H1 (cell line): ENCODE data around the gene SLC26A4. TPM values are rescaled to one million over a fixed set of nuclear protein-coding genes. Genes with fewer than 3 reads are reported as not detected.

ENCODE experiments used
- CTCF ChIA-PET: fragments of 300-600 bp; sonication (Branson Sonifier 250); formaldehyde crosslinking; loops from one replicate; lab custom pipeline; 2021; ENCODE audit not compliant: partially characterized antibody; lab: Charles Lee
- POLR2A ChIA-PET: fragments of 300-600 bp; sonication (Branson Sonifier 250); formaldehyde crosslinking; loops from one replicate; lab custom pipeline; 2021; ENCODE audit warnings: inconsistent platforms; ENCODE audit not compliant: partially characterized antibody; lab: Charles Lee
- DNase-seq, 2 experiments: peaks; one replicate each; pipeline versions ENCODE4 v3.0.0 to v3.0.0-alpha.2; 2010 to 2022; ENCODE audit warnings: low spot score in 2 of 2, low read depth in 1 of 2, mixed read lengths in 1 of 2
- FAIRE-seq: peaks from 2 replicates; lab custom pipeline; 2011; peaks lifted over from hg19 to GRCh38; lab: Jason Lieb, UNC
- H2AFZ ChIP-seq: 2 replicates; pipeline ENCODE4 v1.8.1; 2012; ENCODE audit warnings: low read length, inconsistent platforms
- H2AK5ac ChIP-seq: 2 replicates; pipeline ENCODE4 v1.6.1; 2013; ENCODE audit warnings: low read depth, low read length
- H2BK120ac ChIP-seq: replicated peaks from 2 replicates; pipeline ENCODE3; 2013; ENCODE audit warnings: low read depth, low read length, inconsistent platforms
- H2BK12ac ChIP-seq: 2 replicates; pipeline ENCODE4 v1.6.1; 2013; ENCODE audit warnings: low read depth, low read length
- H2BK15ac ChIP-seq: 2 replicates; pipeline ENCODE4 v1.6.1; 2013; ENCODE audit warnings: low read length
- H2BK20ac ChIP-seq: 2 replicates; pipeline ENCODE4 v1.6.1; 2013; ENCODE audit warnings: low read length
- H2BK5ac ChIP-seq: 2 replicates; pipeline ENCODE4 v1.6.1; 2013; ENCODE audit warnings: low read depth, low read length
- H3K14ac ChIP-seq: 2 replicates; pipeline ENCODE4 v1.6.1; 2013; ENCODE audit warnings: inconsistent platforms; ENCODE audit not compliant: insufficient read length
- H3K18ac ChIP-seq: 2 replicates; pipeline ENCODE4 v1.6.1; 2013; ENCODE audit warnings: low read length; ENCODE audit errors: extremely low read depth
- H3K23ac ChIP-seq: 2 replicates; pipeline ENCODE4 v1.6.1; 2013; ENCODE audit warnings: inconsistent platforms; ENCODE audit not compliant: insufficient read length
- H3K23me2 ChIP-seq: 2 replicates; pipeline ENCODE4 v1.6.1; 2013; ENCODE audit warnings: low read depth, low read length
- H3K27ac ChIP-seq: 2 replicates; pipeline ENCODE4 v1.6.1; 2011; ENCODE audit warnings: low read depth, low read length, inconsistent platforms
- H3K27me3 ChIP-seq, 4 experiments: replicated peaks in 1 of 4; 1 replicate in 1 of 4; 2 replicates in 3 of 4; pipeline versions ENCODE4 v1.6.1 to v1.8.1; 2011 to 2013; ENCODE audit warnings: low read length in 3 of 4, mild to moderate bottlenecking in 3 of 4, inconsistent platforms in 2 of 4, mixed read lengths in 2 of 4, moderate library complexity in 1 of 4; ENCODE audit not compliant: control insufficient read depth in 3 of 4, insufficient read depth in 3 of 4; ENCODE audit errors: extremely low read depth in 1 of 4
- H3K36me3 ChIP-seq, 4 experiments: 2 replicates each; pipeline versions ENCODE4 v1.6.1 to v1.8.1; 2011 to 2013; ENCODE audit warnings: mild to moderate bottlenecking in 4 of 4, low read length in 3 of 4, moderate library complexity in 2 of 4, control low read depth in 1 of 4, inconsistent platforms in 1 of 4; ENCODE audit not compliant: insufficient read depth in 4 of 4, control insufficient read depth in 2 of 4
- H3K4ac ChIP-seq: replicated peaks from 2 replicates; pipeline ENCODE3; 2013; ENCODE audit warnings: low read length, low read depth, mixed read lengths, inconsistent platforms; ENCODE audit not compliant: insufficient read length
- H3K4me1 ChIP-seq, 4 experiments: replicated peaks in 1 of 4; 1 replicate in 1 of 4; 2 replicates in 3 of 4; pipeline versions ENCODE4 v1.6.1 to v1.8.1; 2011 to 2013; ENCODE audit warnings: low read length in 3 of 4, inconsistent platforms in 2 of 4, mixed read lengths in 1 of 4; ENCODE audit not compliant: insufficient read depth in 4 of 4, control insufficient read depth in 3 of 4
- H3K4me2 ChIP-seq, 2 experiments: 2 replicates each; pipeline versions ENCODE4 v1.6.1 to v1.8.1; 2011 to 2013; ENCODE audit warnings: low read depth in 2 of 2, low read length in 2 of 2, control low read depth in 1 of 2, inconsistent platforms in 1 of 2, mild to moderate bottlenecking in 1 of 2; ENCODE audit not compliant: insufficient read depth in 1 of 2
- H3K4me3 ChIP-seq, 4 experiments: fragments of 200-600, 300-600 bp in 1 of 4; sonication (generic), shearing (Covaris generic), sonication (Bioruptor Twin) in 1 of 4; 2 replicates each; pipeline versions ENCODE4 v1.5.1 to v1.8.1; 2011 to 2016; ENCODE audit warnings: low read length in 4 of 4, low read depth in 3 of 4, control low read depth in 2 of 4, inconsistent platforms in 2 of 4, mild to moderate bottlenecking in 2 of 4, mixed read lengths in 1 of 4, moderate library complexity in 1 of 4; ENCODE audit not compliant: insufficient read depth in 2 of 4; ENCODE audit errors: extremely low read depth in 1 of 4
- H3K56ac ChIP-seq: replicated peaks from 2 replicates; pipeline ENCODE3; 2013; ENCODE audit warnings: low read depth, mild to moderate bottlenecking, mixed read lengths, low read length, inconsistent platforms; ENCODE audit not compliant: insufficient read length
- H3K79me1 ChIP-seq: 2 replicates; pipeline ENCODE4 v1.6.1; 2013; ENCODE audit warnings: low read depth, low read length, control low read depth
- H3K79me2 ChIP-seq, 2 experiments: 2 replicates each; pipeline versions ENCODE4 v1.6.1 to v1.8.1; 2012 to 2013; ENCODE audit warnings: low read length in 2 of 2, mild to moderate bottlenecking in 2 of 2, inconsistent platforms in 1 of 2; ENCODE audit not compliant: insufficient read depth in 2 of 2, control insufficient read depth in 1 of 2
- H3K9ac ChIP-seq, 4 experiments: replicated peaks in 1 of 4; 1 replicate in 1 of 4; 2 replicates in 3 of 4; pipeline versions ENCODE4 v1.6.1 to v1.8.1; 2011 to 2013; ENCODE audit warnings: low read depth in 3 of 4, low read length in 3 of 4, control low read depth in 2 of 4, mild to moderate bottlenecking in 2 of 4, moderate library complexity in 2 of 4, inconsistent platforms in 1 of 4; ENCODE audit errors: extremely low read depth in 1 of 4
- H3K9me3 ChIP-seq, 2 experiments: 2 replicates each; pipeline versions ENCODE4 v1.6.1 to v1.8.1; 2012 to 2013; ENCODE audit warnings: mild to moderate bottlenecking in 2 of 2, moderate library complexity in 2 of 2, control low read depth in 1 of 2, inconsistent platforms in 1 of 2, low read depth in 1 of 2, low read length in 1 of 2, mixed read lengths in 1 of 2; ENCODE audit not compliant: insufficient read depth in 2 of 2
- H4K20me1 ChIP-seq, 2 experiments: replicated peaks in 1 of 2; 2 replicates each; pipeline versions ENCODE3 to v1.8.1; 2011 to 2013; ENCODE audit warnings: inconsistent platforms in 2 of 2, low read length in 2 of 2, mild to moderate bottlenecking in 1 of 2; ENCODE audit not compliant: insufficient read depth in 2 of 2, control insufficient read depth in 1 of 2
- H4K5ac ChIP-seq: 2 replicates; pipeline ENCODE4 v1.6.1; 2013; ENCODE audit warnings: low read length, low read depth, mixed read lengths, inconsistent platforms; ENCODE audit not compliant: insufficient read length
- H4K8ac ChIP-seq: 2 replicates; pipeline ENCODE4 v1.8.0; 2013; ENCODE audit warnings: mild to moderate bottlenecking, moderate library complexity, low read length, inconsistent platforms; ENCODE audit not compliant: insufficient read depth; ENCODE audit errors: extremely low read depth
- H4K91ac ChIP-seq: replicated peaks from 2 replicates; pipeline ENCODE3; 2013; ENCODE audit warnings: low read length, mixed read lengths, inconsistent platforms; ENCODE audit not compliant: insufficient read length
- BCL11A ChIP-seq, 2 experiments: IDR thresholded peaks; one replicate each; pipeline ENCODE4 v1.6.1; 2011; ENCODE audit warnings: low read depth in 2 of 2, low read length in 2 of 2, mild to moderate bottlenecking in 2 of 2
- CEBPB ChIP-seq: IDR thresholded peaks from 2 replicates; pipeline ENCODE4 v1.6.1; 2012; ENCODE audit warnings: low read depth, low read length
- GABPA ChIP-seq: IDR thresholded peaks from 2 replicates; pipeline ENCODE4 v1.6.1; 2011; ENCODE audit warnings: mild to moderate bottlenecking, low read length, moderate library complexity, borderline replicate concordance; ENCODE audit not compliant: insufficient read depth
- HDAC2 ChIP-seq, 2 experiments: fragments of 300-600 bp in 1 of 2; sonication (generic) in 1 of 2; IDR thresholded peaks; 2 replicates each; pipeline ENCODE4 v1.6.1; 2011 to 2012; ENCODE audit warnings: low read depth in 2 of 2, low read length in 2 of 2, mild to moderate bottlenecking in 2 of 2, moderate library complexity in 2 of 2, borderline replicate concordance in 1 of 2, inconsistent platforms in 1 of 2
- JUN ChIP-seq: IDR thresholded peaks from 2 replicates; pipeline ENCODE4 v1.6.1; 2011; ENCODE audit warnings: low read depth, mild to moderate bottlenecking, improper control_type of control experiment, low read length
- NRF1 ChIP-seq: IDR thresholded peaks from 2 replicates; pipeline ENCODE4 v1.6.1; 2011; ENCODE audit warnings: mild to moderate bottlenecking, low read depth, low read length, improper control_type of control experiment
- POLR2AphosphoS5 ChIP-seq: IDR thresholded peaks from 2 replicates; pipeline ENCODE4 v1.6.1; 2011; ENCODE audit warnings: low read depth, low read length
- RFX5 ChIP-seq: IDR thresholded peaks from 2 replicates; pipeline ENCODE4 v1.6.1; 2011; ENCODE audit warnings: low read depth, low read length, improper control_type of control experiment, borderline replicate concordance
- RNF2 ChIP-seq: fragments of 200-900, 300-1000 bp; sonication (generic); IDR thresholded peaks from 2 replicates; pipeline ENCODE4 v1.7.1; 2016; ENCODE audit warnings: borderline replicate concordance, low read depth, mild to moderate bottlenecking, antibody characterized with exemption, low read length; ENCODE audit not compliant: poor library complexity, severe bottlenecking; ENCODE audit errors: missing control alignments
- SUZ12 ChIP-seq: fragments of 200-600 bp; sonication (generic); IDR thresholded peaks from 2 replicates; pipeline ENCODE4 v1.6.1; 2012; ENCODE audit warnings: mild to moderate bottlenecking, inconsistent platforms, low read length, moderate library complexity, mixed read lengths
- TBP ChIP-seq: IDR thresholded peaks from 2 replicates; pipeline ENCODE4 v1.6.1; 2011; ENCODE audit warnings: low read depth, low read length, improper control_type of control experiment
- polyA plus RNA-seq, 7 experiments: library from polyadenylated mRNA; depleted of rRNA in 3 of 7; stranded (reverse) in 5 of 7; unstranded in 2 of 7; fragments of >200 nt in 5 of 7; fragments of 200-250 nt in 2 of 7; gene quantifications; 1 replicate in 5 of 7; 2 replicates in 1 of 7; 4 replicates in 1 of 7; pipeline versions ENCODE4 v1.2.1 to v1.2.3, GENCODE V29; 2011 to 2013; ENCODE audit warnings: missing spikeins in 2 of 7, mixed read lengths in 2 of 7
- total RNA-seq: library from RNA; stranded (reverse); fragmentation: NEBNext Ultra II Directional; extraction: Animal tissue kit (Norgen Biotek cat#: 25700); gene quantifications from 2 replicates; pipeline ENCODE4 v1.2.1, GENCODE V29; 2021
- TF ChIP-seq, protein P1 (sequence below): IDR thresholded peaks from 2 replicates; pipeline ENCODE4 v1.6.1; 2011; ENCODE audit warnings: low read length, improper control_type of control experiment
- TF ChIP-seq, protein P2 (sequence below): IDR thresholded peaks from 2 replicates; pipeline ENCODE4 v1.6.1; 2012; ENCODE audit warnings: inconsistent platforms

The SLC26A4 gene
- total and polyA plus RNA-seq, 2 of the 8 experiments (the other 6 are each of a cell fraction or from before 2014, with no cell fraction given) = 0.11 to 0.35 TPM

DNA sequence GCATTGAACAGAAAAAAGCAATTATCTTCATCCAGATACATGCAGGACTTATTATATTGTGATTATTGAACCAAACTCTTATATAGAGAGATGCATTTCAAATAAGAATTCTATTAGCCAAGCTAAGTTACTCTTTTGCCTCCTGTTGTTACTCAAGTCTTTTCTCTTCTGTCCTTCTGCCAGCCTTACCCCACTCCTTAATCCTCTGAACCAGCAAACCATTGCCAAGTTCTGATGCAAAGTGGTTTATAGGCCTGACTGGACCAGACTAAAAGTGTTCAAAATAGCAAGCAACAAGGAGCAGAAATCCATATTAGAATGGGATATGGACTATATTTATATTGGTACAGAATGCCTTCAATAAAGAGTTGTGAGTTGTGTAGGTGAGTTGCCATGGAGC is 2.2 kb upstream of the SLC26A4 start:
- no peak overlapping the region for H3K56ac ChIP-seq
- no peak overlapping the region for H3K4ac ChIP-seq
- H3K9ac ChIP-seq = no peak overlapping the region
- no peak overlapping the region for H3K23ac ChIP-seq
- no peak overlapping the region for H3K4me3 ChIP-seq
- H3K14ac ChIP-seq = no peak overlapping the region
- POLR2A ChIA-PET = no interaction called here
- H3K27me3 ChIP-seq = peaks cover 25 to 56% (median 47%) of the 10 kb centered on the region in 4 experiments
- H4K5ac ChIP-seq = no peak overlapping the region
- TF ChIP-seq RFX5 (no peak), RNF2 (no peak), HDAC2 (IDR thresholded peaks at IDR 0.05; ENCODE audit: borderline replicate concordance in 1 of 2, low read depth in 2 of 2, low read length in 2 of 2) (no peak), BCL11A (IDR thresholded peaks at IDR 0.05; ENCODE audit: low read depth in 2 of 2, low read length in 2 of 2) (no peak), TBP (no peak), POLR2AphosphoS5 (no peak), NRF1 (no peak), CEBPB (no peak), JUN (no peak), SUZ12 (no peak), GABPA (no peak)
- TF ChIP-seq, protein P1, sequence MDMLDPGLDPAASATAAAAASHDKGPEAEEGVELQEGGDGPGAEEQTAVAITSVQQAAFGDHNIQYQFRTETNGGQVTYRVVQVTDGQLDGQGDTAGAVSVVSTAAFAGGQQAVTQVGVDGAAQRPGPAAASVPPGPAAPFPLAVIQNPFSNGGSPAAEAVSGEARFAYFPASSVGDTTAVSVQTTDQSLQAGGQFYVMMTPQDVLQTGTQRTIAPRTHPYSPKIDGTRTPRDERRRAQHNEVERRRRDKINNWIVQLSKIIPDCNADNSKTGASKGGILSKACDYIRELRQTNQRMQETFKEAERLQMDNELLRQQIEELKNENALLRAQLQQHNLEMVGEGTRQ = no peak
- TF ChIP-seq, protein P2, sequence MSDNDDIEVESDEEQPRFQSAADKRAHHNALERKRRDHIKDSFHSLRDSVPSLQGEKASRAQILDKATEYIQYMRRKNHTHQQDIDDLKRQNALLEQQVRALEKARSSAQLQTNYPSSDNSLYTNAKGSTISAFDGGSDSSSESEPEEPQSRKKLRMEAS = no peak
- H3K36me3 ChIP-seq = no peaks in the 10 kb centered on the region
- CTCF ChIA-PET = no interaction called here
- no peaks in the 10 kb centered on the region for H3K79me1 ChIP-seq
- peaks cover 1 to 2% of the 10 kb centered on the region in 2 experiments for H4K20me1 ChIP-seq
- no peaks in the 10 kb centered on the region for H3K79me2 ChIP-seq
- no peak overlapping the region for H2BK12ac ChIP-seq
- no peak for FAIRE-seq
- H2BK5ac ChIP-seq = no peak overlapping the region
- H2AFZ ChIP-seq = no peak overlapping the region
- no peak overlapping the region for H2BK15ac ChIP-seq
- no peak overlapping the region for H3K18ac ChIP-seq
- H3K9me3 ChIP-seq = no peaks in the 10 kb centered on the region
- peaks cover 15% of the 10 kb centered on the region; the same call in 1 of the 2 replicates for H3K23me2 ChIP-seq
- no peak overlapping the region for H4K91ac ChIP-seq
- H2BK120ac ChIP-seq = no peak overlapping the region
- H3K4me2 ChIP-seq = no peak overlapping the region
- H4K8ac ChIP-seq = no peak overlapping the region
- H3K4me1 ChIP-seq = peaks cover 0 to 2% (median 0%) of the 10 kb centered on the region in 4 experiments; a peak in 3 of 7 replicates
- H3K27ac ChIP-seq = no peak overlapping the region
- no peak overlapping the region for H2BK20ac ChIP-seq
- DNase-seq = no peak
- no peak overlapping the region for H2AK5ac ChIP-seq
